22Rv1 (cell line): ENCODE measurements around the gene CSF1R.

Source experiments
- H3K27ac ChIP-seq: fragments of 450-650 bp; 2 replicates; pipeline ENCODE4 v1.5.1; 2017
- CTCF ChIP-seq: fragments of 450-650 bp; IDR thresholded peaks from 2 replicates; pipeline ENCODE4 v1.5.1; 2017; ENCODE audit warnings: mild to moderate bottlenecking
- ZFX ChIP-seq: fragments of 450-650 bp; IDR thresholded peaks from 2 replicates; pipeline ENCODE4 v1.6.1; 2017; ENCODE audit warnings: antibody characterized with exemption, borderline replicate concordance

Gene CSF1R

DNA sequence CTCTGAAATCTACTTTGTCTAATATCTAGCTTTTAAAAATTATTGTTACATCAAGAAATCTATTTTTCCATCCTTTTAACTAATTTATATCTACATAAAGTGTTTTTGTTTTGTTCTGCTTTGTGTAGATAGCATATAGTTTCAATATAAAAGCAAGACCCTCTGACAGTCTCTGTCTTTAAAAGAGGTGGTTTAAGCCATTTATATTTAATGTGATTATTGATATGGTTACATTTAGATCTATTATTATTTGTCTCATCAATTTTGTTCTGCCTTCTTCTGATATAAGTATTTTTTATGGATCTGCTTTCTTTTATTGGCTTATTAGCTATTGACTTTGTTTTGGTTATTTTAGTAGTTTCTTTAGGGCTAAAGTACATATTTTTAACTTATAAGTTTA, 69.8 kb downstream of the CSF1R start:
- no peak overlapping the region; the same call in 1 of the 2 replicates for H3K27ac ChIP-seq
- TF ChIP-seq CTCF (no peak), ZFX (no peak)

GRCh38 chr5:150015415-150015814, 70.9 kb downstream of the CSF1R start:
- H3K27ac ChIP-seq, result no peak overlapping the region
- TF ChIP-seq ZFX (no peak), CTCF (no peak)

- TF ChIP-seq CTCF (no peak), ZFX (no peak)
- no peak overlapping the region for H3K27ac ChIP-seq
Observed at GRCh38 chr5:150014456-150014855, 71.9 kb downstream of the CSF1R start.

DNA sequence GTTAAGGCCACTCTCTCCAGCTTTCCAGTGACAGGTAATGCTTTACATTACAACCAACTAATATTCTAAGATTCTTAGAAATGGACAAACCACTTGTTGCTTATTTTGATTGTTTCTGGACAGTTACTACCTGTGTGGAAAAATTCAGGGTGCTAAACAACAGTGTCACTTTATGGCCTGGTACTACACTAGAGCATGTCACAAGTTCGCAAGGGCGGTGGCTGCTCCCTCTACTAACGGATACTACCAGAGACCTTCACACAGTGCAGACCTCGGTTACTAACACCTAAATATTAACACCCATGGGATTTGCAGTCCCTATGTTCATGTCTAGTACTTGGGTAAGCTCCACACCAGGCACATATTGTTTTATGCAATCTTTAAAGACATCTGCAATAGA, 72.4 kb downstream of the CSF1R start:
- TF ChIP-seq ZFX, result no peak
- no peak for TF ChIP-seq CTCF
- no peak overlapping the region for H3K27ac ChIP-seq

DNA sequence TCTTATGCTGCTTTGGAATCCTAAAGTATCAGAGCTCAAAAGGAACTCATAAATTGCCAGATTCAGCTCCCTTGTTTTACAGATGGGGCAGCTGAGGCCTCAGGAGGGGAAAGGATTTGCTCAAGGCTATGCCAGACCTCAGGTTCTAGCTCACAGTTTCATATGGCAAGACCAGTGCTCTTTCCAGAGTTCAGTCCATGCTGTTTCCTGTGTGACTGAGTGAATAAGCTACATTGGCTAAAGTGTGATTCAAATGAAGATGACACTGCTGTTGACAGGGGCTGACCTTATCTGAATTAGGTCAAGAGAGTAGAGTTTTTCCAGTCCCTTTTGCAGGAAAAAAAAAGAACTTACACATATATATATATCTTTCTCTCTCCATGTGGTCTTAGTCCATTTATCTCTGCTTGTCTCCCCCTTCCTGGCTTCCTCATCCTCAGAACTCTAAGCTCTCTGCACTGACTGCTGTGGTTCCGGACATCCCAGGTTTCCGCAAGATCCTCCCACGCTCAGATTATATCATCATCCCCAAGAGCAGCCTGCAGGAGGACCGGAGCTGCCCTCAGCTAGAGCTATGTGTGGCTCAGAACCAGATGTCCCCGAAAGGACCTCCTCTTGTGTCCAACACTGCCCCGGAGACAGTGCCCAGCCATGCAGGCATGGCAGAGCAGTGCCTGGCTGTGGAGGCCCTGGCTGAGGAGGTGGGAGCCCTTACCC, 76.5 kb downstream of the CSF1R start:
- H3K27ac ChIP-seq, result no peak overlapping the region
- TF ChIP-seq ZFX (no peak), CTCF (no peak)

GRCh38 chr5:150007050-150007449, 79.3 kb downstream of the CSF1R start:
- TF ChIP-seq ZFX, result no peak
- TF ChIP-seq CTCF, result no peak
- H3K27ac ChIP-seq, result no peak overlapping the region

GRCh38 chr5:150006318-150006717, 80.0 kb downstream of the CSF1R start:
- TF ChIP-seq CTCF, result no peak
- TF ChIP-seq ZFX, result no peak
- no peak overlapping the region for H3K27ac ChIP-seq
